ENCODE measurements around the gene DAAM2.

DAAM2 gene

GRCh38 chr6:39882531-39882899 lies 90.3 kb downstream of the DAAM2 start:
- DNase-seq (ENCODE audit: low read depth in 2 of 2) = peak; percentile 94 to 98
- no peak for TF ChIP-seq CTCF (IDR thresholded peaks at IDR 0.05; ENCODE audit: low read depth, low read length)
- H3K4me3 ChIP-seq (replicated peaks in 1 of 2; ENCODE audit: low read depth in 2 of 2, low read length in 2 of 2) = no peak overlapping the region

GRCh38 chr6:39884696-39885095 lies 92.5 kb downstream of the DAAM2 start:
- peak; percentile 42 to 87 for DNase-seq (ENCODE audit: low read depth in 2 of 2)
- H3K4me3 ChIP-seq (replicated peaks in 1 of 2; ENCODE audit: low read depth in 2 of 2, low read length in 2 of 2) = no peak overlapping the region
- TF ChIP-seq CTCF (IDR thresholded peaks at IDR 0.05; ENCODE audit: low read depth, low read length) = no peak

DNA sequence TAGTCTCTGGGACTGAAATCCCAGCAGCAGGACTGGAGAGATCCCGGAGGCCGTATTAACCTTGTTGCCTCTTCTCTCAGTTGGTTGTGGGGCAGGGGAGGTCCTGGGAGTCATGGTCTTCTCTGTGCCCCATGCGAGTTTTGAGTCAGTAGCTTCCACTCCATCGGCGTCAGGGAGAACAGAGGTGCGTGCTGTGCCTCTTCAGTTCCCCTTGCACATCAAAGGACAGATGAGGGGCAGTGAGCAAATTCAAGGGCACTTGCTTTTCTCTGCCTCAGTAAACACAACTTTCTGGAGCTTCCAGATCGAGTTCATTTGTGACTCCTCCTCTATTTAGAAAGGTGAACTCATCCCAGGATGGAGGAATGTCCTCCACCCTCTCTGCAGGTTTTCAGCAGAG lies 93.5 kb downstream of the DAAM2 start:
- no peak overlapping the region for H3K4me3 ChIP-seq (replicated peaks in 1 of 2; ENCODE audit: low read depth in 2 of 2, low read length in 2 of 2)
- no peak for TF ChIP-seq CTCF (IDR thresholded peaks at IDR 0.05; ENCODE audit: low read depth, low read length)
- DNase-seq (ENCODE audit: low read depth in 2 of 2) = no peak

- no peak for DNase-seq (ENCODE audit: low read depth in 2 of 2)
- H3K4me3 ChIP-seq (replicated peaks in 1 of 2; ENCODE audit: low read depth in 2 of 2, low read length in 2 of 2) = no peak overlapping the region
- TF ChIP-seq CTCF (IDR thresholded peaks at IDR 0.05; ENCODE audit: low read depth, low read length) = no peak
Measured at GRCh38 chr6:39886871-39887270, 94.7 kb downstream of the DAAM2 start.

- H3K4me3 ChIP-seq (replicated peaks in 1 of 2; ENCODE audit: low read depth in 2 of 2, low read length in 2 of 2) = no peak overlapping the region
- DNase-seq (ENCODE audit: low read depth in 2 of 2) = peak; percentile 96 to 97
- TF ChIP-seq CTCF (IDR thresholded peaks at IDR 0.05; ENCODE audit: low read depth, low read length) = no peak
Measured at GRCh38 chr6:39887692-39888450, 95.7 kb downstream of the DAAM2 start.

DNA sequence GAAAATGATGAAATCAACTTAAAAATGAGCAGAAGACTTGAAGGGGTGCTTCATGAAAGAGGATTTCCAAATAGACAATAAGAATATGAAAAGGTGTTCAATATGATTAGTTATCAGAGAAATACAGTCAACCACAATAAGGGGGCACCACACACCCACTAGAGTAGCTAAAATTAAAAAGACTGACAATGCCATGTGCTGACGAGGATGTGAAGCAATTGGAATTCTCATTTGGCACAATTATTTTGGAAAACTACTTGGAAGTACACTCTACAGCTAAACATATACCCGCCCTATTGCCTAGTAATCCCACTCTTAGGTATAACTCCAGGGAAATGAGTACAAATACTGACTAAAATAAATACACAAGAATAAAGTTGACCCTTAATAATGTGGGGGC lies 97.1 kb downstream of the DAAM2 start:
- no peak for DNase-seq (ENCODE audit: low read depth in 2 of 2)
- TF ChIP-seq CTCF (IDR thresholded peaks at IDR 0.05; ENCODE audit: low read depth, low read length) = no peak
- H3K4me3 ChIP-seq (replicated peaks in 1 of 2; ENCODE audit: low read depth in 2 of 2, low read length in 2 of 2) = no peak overlapping the region

- TF ChIP-seq CTCF (IDR thresholded peaks at IDR 0.05; ENCODE audit: low read depth, low read length) = no peak
- no peak for DNase-seq (ENCODE audit: low read depth in 2 of 2)
- H3K4me3 ChIP-seq (replicated peaks in 1 of 2; ENCODE audit: low read depth in 2 of 2, low read length in 2 of 2) = no peak overlapping the region
Measured at GRCh38 chr6:39891353-39891752, 99.2 kb downstream of the DAAM2 start.
